ENCODE data around the gene INSIG1. TPM values are rescaled to one million over a fixed set of nuclear protein-coding genes. Genes with fewer than 3 reads are reported as not detected.

INSIG1 gene
- total and polyA plus RNA-seq, 2 experiments from 2014 or later, result 70.3 to 131 TPM

DNA sequence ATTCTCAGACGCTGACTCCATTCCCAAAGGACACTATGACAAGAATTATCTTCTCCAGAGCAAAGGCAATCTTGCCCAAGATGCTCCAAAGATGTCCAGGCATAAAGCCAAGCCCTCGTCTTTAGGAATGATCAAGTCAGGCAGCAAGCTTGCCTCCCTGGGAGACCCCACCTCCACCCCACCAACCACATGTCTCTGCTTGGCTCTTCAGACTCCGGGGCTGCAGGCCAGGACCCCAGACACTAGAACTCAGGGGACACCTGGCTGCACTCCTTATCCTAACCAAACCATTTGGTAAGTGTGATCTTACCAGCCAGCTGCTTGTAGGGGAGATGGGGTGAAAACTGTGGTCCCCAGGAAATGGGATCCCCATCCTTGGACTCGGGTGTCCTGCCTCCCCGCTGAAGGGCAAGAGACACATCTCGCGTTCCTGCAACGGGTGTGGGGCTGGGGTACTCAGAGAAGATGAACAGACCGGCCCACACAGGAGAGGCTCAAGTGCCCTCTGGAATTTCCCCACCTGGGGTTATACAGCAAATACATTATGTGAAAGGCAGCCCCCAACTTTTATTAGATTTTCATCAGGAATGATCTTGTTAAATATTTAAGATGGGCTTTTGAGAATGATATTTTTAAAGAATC lies 55.7 kb downstream of the INSIG1 start (continued):
- TF ChIP-seq, protein P1, sequence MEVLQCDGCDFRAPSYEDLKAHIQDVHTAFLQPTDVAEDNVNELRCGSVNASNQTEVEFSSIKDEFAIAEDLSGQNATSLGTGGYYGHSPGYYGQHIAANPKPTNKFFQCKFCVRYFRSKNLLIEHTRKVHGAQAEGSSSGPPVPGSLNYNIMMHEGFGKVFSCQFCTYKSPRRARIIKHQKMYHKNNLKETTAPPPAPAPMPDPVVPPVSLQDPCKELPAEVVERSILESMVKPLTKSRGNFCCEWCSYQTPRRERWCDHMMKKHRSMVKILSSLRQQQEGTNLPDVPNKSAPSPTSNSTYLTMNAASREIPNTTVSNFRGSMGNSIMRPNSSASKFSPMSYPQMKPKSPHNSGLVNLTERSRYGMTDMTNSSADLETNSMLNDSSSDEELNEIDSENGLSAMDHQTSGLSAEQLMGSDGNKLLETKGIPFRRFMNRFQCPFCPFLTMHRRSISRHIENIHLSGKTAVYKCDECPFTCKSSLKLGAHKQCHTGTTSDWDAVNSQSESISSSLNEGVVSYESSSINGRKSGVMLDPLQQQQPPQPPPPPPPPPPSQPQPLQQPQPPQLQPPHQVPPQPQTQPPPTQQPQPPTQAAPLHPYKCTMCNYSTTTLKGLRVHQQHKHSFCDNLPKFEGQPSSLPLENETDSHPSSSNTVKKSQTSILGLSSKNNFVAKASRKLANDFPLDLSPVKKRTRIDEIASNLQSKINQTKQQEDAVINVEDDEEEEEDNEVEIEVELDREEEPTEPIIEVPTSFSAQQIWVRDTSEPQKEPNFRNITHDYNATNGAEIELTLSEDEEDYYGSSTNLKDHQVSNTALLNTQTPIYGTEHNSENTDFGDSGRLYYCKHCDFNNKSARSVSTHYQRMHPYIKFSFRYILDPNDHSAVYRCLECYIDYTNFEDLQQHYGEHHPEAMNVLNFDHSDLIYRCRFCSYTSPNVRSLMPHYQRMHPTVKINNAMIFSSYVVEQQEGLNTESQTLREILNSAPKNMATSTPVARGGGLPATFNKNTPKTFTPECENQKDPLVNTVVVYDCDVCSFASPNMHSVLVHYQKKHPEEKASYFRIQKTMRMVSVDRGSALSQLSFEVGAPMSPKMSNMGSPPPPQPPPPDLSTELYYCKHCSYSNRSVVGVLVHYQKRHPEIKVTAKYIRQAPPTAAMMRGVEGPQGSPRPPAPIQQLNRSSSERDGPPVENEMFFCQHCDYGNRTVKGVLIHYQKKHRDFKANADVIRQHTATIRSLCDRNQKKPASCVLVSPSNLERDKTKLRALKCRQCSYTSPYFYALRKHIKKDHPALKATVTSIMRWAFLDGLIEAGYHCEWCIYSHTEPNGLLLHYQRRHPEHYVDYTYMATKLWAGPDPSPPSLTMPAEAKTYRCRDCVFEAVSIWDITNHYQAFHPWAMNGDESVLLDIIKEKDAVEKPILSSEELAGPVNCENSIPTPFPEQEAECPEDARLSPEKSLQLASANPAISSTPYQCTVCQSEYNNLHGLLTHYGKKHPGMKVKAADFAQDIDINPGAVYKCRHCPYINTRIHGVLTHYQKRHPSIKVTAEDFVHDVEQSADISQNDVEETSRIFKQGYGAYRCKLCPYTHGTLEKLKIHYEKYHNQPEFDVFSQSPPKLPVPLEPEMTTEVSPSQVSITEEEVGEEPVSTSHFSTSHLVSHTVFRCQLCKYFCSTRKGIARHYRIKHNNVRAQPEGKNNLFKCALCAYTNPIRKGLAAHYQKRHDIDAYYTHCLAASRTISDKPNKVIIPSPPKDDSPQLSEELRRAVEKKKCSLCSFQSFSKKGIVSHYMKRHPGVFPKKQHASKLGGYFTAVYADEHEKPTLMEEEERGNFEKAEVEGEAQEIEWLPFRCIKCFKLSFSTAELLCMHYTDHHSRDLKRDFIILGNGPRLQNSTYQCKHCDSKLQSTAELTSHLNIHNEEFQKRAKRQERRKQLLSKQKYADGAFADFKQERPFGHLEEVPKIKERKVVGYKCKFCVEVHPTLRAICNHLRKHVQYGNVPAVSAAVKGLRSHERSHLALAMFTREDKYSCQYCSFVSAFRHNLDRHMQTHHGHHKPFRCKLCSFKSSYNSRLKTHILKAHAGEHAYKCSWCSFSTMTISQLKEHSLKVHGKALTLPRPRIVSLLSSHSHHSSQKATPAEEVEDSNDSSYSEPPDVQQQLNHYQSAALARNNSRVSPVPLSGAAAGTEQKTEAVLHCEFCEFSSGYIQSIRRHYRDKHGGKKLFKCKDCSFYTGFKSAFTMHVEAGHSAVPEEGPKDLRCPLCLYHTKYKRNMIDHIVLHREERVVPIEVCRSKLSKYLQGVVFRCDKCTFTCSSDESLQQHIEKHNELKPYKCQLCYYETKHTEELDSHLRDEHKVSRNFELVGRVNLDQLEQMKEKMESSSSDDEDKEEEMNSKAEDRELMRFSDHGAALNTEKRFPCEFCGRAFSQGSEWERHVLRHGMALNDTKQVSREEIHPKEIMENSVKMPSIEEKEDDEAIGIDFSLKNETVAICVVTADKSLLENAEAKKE (CRISPR knock-in tag; IDR thresholded peaks at IDR 0.05), result no peak
- TF ChIP-seq JUNB (IDR thresholded peaks at IDR 0.05; ENCODE audit: unreplicated experiment) (no peak), POLR2AphosphoS5 (IDR thresholded peaks at IDR 0.05; ENCODE audit: low read depth) (no peak), ZNF331 (CRISPR knock-in tag; IDR thresholded peaks at IDR 0.05; ENCODE audit: low read depth) (no peak), STAT1 (IDR thresholded peaks at IDR 0.05; ENCODE audit: unreplicated experiment) (no peak)
- TF ChIP-seq, protein P2, sequence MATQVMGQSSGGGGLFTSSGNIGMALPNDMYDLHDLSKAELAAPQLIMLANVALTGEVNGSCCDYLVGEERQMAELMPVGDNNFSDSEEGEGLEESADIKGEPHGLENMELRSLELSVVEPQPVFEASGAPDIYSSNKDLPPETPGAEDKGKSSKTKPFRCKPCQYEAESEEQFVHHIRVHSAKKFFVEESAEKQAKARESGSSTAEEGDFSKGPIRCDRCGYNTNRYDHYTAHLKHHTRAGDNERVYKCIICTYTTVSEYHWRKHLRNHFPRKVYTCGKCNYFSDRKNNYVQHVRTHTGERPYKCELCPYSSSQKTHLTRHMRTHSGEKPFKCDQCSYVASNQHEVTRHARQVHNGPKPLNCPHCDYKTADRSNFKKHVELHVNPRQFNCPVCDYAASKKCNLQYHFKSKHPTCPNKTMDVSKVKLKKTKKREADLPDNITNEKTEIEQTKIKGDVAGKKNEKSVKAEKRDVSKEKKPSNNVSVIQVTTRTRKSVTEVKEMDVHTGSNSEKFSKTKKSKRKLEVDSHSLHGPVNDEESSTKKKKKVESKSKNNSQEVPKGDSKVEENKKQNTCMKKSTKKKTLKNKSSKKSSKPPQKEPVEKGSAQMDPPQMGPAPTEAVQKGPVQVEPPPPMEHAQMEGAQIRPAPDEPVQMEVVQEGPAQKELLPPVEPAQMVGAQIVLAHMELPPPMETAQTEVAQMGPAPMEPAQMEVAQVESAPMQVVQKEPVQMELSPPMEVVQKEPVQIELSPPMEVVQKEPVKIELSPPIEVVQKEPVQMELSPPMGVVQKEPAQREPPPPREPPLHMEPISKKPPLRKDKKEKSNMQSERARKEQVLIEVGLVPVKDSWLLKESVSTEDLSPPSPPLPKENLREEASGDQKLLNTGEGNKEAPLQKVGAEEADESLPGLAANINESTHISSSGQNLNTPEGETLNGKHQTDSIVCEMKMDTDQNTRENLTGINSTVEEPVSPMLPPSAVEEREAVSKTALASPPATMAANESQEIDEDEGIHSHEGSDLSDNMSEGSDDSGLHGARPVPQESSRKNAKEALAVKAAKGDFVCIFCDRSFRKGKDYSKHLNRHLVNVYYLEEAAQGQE (IDR thresholded peaks at IDR 0.05; ENCODE audit: unreplicated experiment), result no peak

All from GM23338 (cell line).